ENCODE data around the gene CPSF4L.

CPSF4L gene

GRCh38 chr17:73223626-73224230 lies 38.0 kb downstream of the CPSF4L start:
- Mint-ChIP-seq H3K4me1 (ENCODE audit: low read depth) (peaks cover 44% of the 10 kb centered on the region), H3K36me3 (ENCODE audit: low read depth) (peaks cover 18% of the 10 kb centered on the region), H3K9me3 (no peaks in the 10 kb centered on the region), H3K4me3 (no peak overlapping the region), H3K27me3 (ENCODE audit: low read depth) (no peaks in the 10 kb centered on the region), H3K27ac (no peak overlapping the region)

GRCh38 chr17:73215447-73215846 lies 46.2 kb downstream of the CPSF4L start:
- Mint-ChIP-seq H3K9me3 (no peaks in the 10 kb centered on the region), H3K27me3 (ENCODE audit: low read depth) (no peaks in the 10 kb centered on the region), H3K4me3 (no peak overlapping the region), H3K27ac (no peak overlapping the region), H3K36me3 (ENCODE audit: low read depth) (peaks cover 29% of the 10 kb centered on the region), H3K4me1 (ENCODE audit: low read depth) (peaks cover 26% of the 10 kb centered on the region)

- Mint-ChIP-seq H3K4me1 (ENCODE audit: low read depth) (peaks cover 30% of the 10 kb centered on the region), H3K9me3 (no peaks in the 10 kb centered on the region), H3K27ac (no peak overlapping the region), H3K36me3 (ENCODE audit: low read depth) (peaks cover 27% of the 10 kb centered on the region), H3K27me3 (ENCODE audit: low read depth) (no peaks in the 10 kb centered on the region), H3K4me3 (no peak overlapping the region)
These were observed 46.8 kb downstream of the CPSF4L start for GRCh38 chr17:73214851-73215250.

- peaks cover 32% of the 10 kb centered on the region for H3K36me3 Mint-ChIP-seq (ENCODE audit: low read depth)
- H3K27ac Mint-ChIP-seq: no peak overlapping the region
- no peaks in the 10 kb centered on the region for H3K27me3 Mint-ChIP-seq (ENCODE audit: low read depth)
- H3K4me3 Mint-ChIP-seq: no peak overlapping the region
- H3K9me3 Mint-ChIP-seq: no peaks in the 10 kb centered on the region
- H3K4me1 Mint-ChIP-seq (ENCODE audit: low read depth): peaks cover 31% of the 10 kb centered on the region
These were observed 47.7 kb downstream of the CPSF4L start for GRCh38 chr17:73214008-73214407.

GRCh38 chr17:73211745-73212144 lies 49.9 kb downstream of the CPSF4L start:
- H3K36me3 Mint-ChIP-seq (ENCODE audit: low read depth): peaks cover 41% of the 10 kb centered on the region
- H3K27me3 Mint-ChIP-seq (ENCODE audit: low read depth): no peaks in the 10 kb centered on the region
- H3K4me1 Mint-ChIP-seq (ENCODE audit: low read depth): peaks cover 31% of the 10 kb centered on the region
- peak overlapping the region; percentile 75 for H3K27ac Mint-ChIP-seq
- H3K9me3 Mint-ChIP-seq: no peaks in the 10 kb centered on the region
- H3K4me3 Mint-ChIP-seq: peak overlapping the region; percentile 50

- H3K36me3 Mint-ChIP-seq (ENCODE audit: low read depth): peaks cover 30% of the 10 kb centered on the region
- no peaks in the 10 kb centered on the region for H3K27me3 Mint-ChIP-seq (ENCODE audit: low read depth)
- no peak overlapping the region for H3K4me3 Mint-ChIP-seq
- H3K27ac Mint-ChIP-seq: no peak overlapping the region
- no peaks in the 10 kb centered on the region for H3K9me3 Mint-ChIP-seq
- peaks cover 18% of the 10 kb centered on the region for H3K4me1 Mint-ChIP-seq (ENCODE audit: low read depth)
These were observed 51.5 kb downstream of the CPSF4L start for GRCh38 chr17:73210002-73210678.

GRCh38 chr17:73209436-73209835 lies 52.2 kb downstream of the CPSF4L start:
- H3K4me3 Mint-ChIP-seq: no peak overlapping the region
- H3K36me3 Mint-ChIP-seq (ENCODE audit: low read depth): peaks cover 32% of the 10 kb centered on the region
- H3K4me1 Mint-ChIP-seq (ENCODE audit: low read depth): peaks cover 18% of the 10 kb centered on the region
- H3K9me3 Mint-ChIP-seq: no peaks in the 10 kb centered on the region
- H3K27me3 Mint-ChIP-seq (ENCODE audit: low read depth): no peaks in the 10 kb centered on the region
- no peak overlapping the region for H3K27ac Mint-ChIP-seq

GRCh38 chr17:73208139-73208827 lies 53.4 kb downstream of the CPSF4L start:
- Mint-ChIP-seq H3K4me1 (ENCODE audit: low read depth) (peaks cover 24% of the 10 kb centered on the region), H3K27me3 (ENCODE audit: low read depth) (no peaks in the 10 kb centered on the region), H3K36me3 (ENCODE audit: low read depth) (peaks cover 39% of the 10 kb centered on the region), H3K27ac (no peak overlapping the region), H3K9me3 (no peaks in the 10 kb centered on the region), H3K4me3 (no peak overlapping the region)

- H3K27me3 Mint-ChIP-seq (ENCODE audit: low read depth): no peaks in the 10 kb centered on the region
- H3K4me3 Mint-ChIP-seq: no peak overlapping the region
- H3K4me1 Mint-ChIP-seq (ENCODE audit: low read depth): peaks cover 19% of the 10 kb centered on the region
- no peak overlapping the region for H3K27ac Mint-ChIP-seq
- no peaks in the 10 kb centered on the region for H3K9me3 Mint-ChIP-seq
- H3K36me3 Mint-ChIP-seq (ENCODE audit: low read depth): peaks cover 54% of the 10 kb centered on the region
These were observed 56.2 kb downstream of the CPSF4L start for GRCh38 chr17:73205459-73205961.

- Mint-ChIP-seq H3K4me3 (no peak overlapping the region), H3K36me3 (ENCODE audit: low read depth) (peaks cover 61% of the 10 kb centered on the region), H3K9me3 (no peaks in the 10 kb centered on the region), H3K27ac (peak overlapping the region; percentile 62), H3K27me3 (ENCODE audit: low read depth) (no peaks in the 10 kb centered on the region), H3K4me1 (ENCODE audit: low read depth) (peaks cover 14% of the 10 kb centered on the region)
These were observed 57.7 kb downstream of the CPSF4L start for GRCh38 chr17:73203788-73204479.

GRCh38 chr17:73203135-73203787 lies 58.4 kb downstream of the CPSF4L start:
- Mint-ChIP-seq H3K4me3 (no peak overlapping the region), H3K4me1 (ENCODE audit: low read depth) (peaks cover 14% of the 10 kb centered on the region), H3K27me3 (ENCODE audit: low read depth) (no peaks in the 10 kb centered on the region), H3K36me3 (ENCODE audit: low read depth) (peaks cover 61% of the 10 kb centered on the region), H3K27ac (peak overlapping the region; percentile 62), H3K9me3 (no peaks in the 10 kb centered on the region)

- Mint-ChIP-seq H3K4me3 (no peak overlapping the region), H3K27ac (no peak overlapping the region), H3K36me3 (ENCODE audit: low read depth) (peaks cover 64% of the 10 kb centered on the region), H3K4me1 (ENCODE audit: low read depth) (peaks cover 14% of the 10 kb centered on the region), H3K9me3 (no peaks in the 10 kb centered on the region), H3K27me3 (ENCODE audit: low read depth) (no peaks in the 10 kb centered on the region)
These were observed 60.2 kb downstream of the CPSF4L start for GRCh38 chr17:73201215-73202069.

- Mint-ChIP-seq H3K36me3 (ENCODE audit: low read depth) (peaks cover 68% of the 10 kb centered on the region), H3K4me1 (ENCODE audit: low read depth) (peaks cover 17% of the 10 kb centered on the region), H3K27me3 (ENCODE audit: low read depth) (no peaks in the 10 kb centered on the region), H3K27ac (no peak overlapping the region), H3K4me3 (no peak overlapping the region), H3K9me3 (no peaks in the 10 kb centered on the region)
These were observed 61.2 kb downstream of the CPSF4L start for GRCh38 chr17:73200476-73200875.

All from T-helper 1 cell treated with Interleukin-12 subunit alpha and Interleukin-12 subunit beta and Interleukin-4 antibody, amounts not matched to agents 30 μg/mL and 1 μg/mL, for 36 hours (primary cell).